Fibroblast of upper back skin (primary cell): Measurements from ENCODE around the gene NPM3.
"Not testable (repeated sequence)": the region's sequence is repeated elsewhere in the genome, so short reads cannot be mapped to it uniquely, and the experiment has no call there.

Experiments used
- DNase-seq: peaks from one replicate; pipeline ENCODE4 v3.0.0-alpha.2; 2013

NPM3 gene

DNA sequence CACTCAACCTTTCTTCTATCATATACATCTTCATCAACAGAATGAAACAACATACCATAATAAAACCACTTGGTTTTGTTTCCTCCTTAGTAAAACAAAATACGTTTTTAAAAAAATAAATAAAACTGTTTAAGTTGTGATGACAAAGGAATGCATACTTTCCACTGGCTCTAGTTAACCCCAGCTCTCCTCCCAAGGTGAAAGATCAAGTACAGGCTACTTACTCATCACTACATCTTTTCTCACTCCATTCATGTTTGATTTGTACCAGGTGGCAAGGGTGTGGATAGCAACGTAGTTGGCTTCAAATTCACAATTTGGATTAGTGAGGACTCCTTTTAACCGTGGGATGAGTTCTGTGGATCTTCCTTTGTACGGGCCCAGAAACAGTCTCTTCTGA, 20.3 kb upstream of the NPM3 start:
- DNase-seq, result no peak

DNA sequence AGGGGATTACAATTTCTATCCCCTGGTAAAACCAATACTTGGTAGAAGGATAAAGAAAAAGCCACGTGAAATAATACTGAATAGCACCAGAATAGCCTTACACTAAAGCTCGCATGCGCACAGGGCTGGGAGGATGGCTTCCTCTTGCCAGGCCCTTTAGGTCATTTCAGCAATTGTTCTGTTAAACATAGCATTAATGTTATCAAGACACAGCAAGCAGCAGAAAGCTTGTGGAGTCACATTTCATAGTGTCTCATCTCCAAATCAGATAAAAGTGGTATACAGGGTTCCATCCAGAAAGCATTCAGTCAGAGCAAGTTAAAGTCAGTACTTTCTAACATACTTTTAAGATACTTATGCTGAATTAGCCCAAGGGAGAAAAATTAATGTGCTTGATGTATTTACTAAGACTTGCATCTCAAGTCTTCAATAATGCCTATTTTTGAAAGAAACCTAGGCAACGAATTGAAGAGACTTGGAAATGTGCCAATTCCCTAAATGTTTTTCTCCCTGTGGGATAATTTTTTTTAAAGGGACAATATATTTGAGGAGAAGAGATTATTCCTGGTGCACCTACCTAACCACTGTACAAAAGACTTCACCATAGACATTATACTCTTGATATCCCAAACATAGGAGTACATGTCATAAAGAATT, 14.3 kb upstream of the NPM3 start:
- DNase-seq, result no peak

DNA sequence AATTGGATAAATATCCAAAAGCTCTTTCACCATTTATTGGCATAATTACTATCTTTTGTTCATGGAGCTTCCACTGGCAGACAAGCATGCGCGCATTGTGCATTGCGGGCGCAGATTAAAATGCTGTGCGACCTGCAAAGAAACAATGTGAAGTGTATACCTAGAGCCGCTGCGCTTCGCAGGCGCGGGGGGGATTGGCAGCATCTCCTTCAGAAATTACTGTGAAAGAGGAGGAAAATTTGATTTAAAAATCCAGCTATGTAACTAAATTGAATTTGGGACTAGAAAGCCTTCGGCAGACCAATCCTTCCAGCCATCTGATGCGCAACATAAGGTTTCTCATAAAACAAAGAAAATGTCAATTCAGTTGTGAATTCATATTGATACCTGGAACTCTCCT, 10.3 kb upstream of the NPM3 start:
- no peak for DNase-seq

DNA sequence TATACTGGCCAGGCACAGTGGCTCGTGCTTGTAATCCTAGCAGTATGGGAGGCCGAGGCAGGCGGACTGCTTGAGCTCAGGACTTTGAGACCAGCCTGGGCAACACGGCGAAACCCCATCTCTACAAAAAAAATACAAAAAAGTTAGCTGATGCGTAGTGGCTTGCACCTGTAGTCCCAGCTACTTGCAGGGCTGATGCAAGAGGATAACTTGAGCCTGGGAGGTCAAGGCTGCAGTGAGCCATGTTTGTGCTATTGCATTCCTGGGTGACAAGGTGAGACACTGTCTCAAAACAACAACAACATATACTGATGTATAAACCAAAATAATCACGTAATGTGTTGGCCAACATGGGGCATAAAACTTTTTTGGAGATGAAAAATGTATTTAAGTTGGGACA, 6.4 kb upstream of the NPM3 start:
- DNase-seq, result no peak

DNA sequence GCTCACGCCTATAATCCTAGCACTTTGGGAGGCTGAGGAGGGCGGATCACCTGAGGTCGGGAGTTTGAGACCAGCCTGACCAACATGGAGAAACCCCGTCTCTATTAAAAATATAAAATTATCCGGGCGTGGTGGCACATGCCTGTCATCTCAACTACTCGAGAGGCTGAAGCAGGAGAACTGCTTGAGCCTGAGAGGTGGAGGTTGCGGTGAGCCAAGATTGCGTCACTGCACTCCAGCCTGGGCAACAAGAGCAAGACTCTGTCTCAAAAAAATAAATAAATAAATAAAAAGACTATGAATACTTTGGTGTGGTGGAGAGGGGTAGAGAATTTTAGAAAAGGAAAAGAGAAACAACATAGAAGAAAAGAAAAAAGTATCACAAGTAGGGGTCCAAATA, 6.0 kb upstream of the NPM3 start:
- DNase-seq, result not testable (repeated sequence)

DNA sequence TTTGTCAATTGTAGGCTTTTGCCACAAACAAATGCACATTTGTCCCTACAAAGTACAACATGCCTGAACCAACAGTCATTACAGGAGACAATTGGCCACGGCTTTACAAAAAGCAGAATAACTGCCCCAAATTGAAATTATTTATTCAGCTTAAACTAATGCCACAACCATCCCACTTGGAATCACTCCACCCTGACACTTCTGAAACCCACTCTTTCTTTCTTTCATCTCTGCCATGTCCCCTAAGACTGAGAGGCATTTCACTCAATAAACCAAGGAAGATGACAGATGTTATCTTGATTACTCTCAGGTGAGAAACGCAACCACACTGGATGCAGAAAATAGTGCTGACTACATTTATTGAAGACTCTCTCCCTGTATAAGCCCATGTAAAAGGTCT, 2.6 kb upstream of the NPM3 start:
- DNase-seq, result no peak

DNA sequence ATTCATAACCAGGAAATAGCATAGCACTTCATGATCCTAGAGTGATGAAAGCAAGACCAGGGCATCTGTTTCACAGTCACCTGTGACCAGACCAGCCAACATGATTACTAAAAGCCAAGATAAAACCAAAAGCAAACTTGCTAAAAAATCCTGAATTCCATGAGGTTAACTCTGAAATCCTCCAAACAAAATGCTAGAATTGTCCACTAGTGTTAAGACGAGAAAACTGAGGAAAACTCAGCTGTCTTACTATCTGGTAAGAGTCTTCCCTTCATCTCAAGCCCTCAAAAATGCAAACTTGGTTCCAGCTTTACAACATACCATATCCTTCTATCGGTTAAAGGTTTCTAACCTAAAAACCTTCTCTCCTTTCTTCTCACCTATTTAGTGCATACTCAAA, 1.3 kb upstream of the NPM3 start:
- no peak for DNase-seq

DNA sequence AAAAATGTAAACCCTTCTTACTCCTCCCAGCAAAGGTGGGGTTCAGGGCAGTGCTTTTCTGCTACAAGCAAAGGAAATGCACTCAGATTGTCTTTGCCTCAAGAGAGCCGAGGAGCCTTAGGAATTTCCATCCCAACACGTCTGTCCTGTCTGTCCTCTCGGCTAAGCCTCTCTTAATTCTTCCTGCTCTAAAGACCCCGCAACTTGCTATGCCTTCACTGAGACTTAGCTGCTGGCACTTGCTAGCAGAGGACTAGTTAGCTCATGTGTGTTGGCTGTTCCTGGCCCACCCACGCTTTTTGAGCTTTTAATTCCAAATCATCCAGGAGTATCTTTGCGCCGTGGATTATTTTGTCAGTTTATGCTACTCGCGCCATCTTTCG, 481 bp upstream of the NPM3 start:
- peak; percentile 5 for DNase-seq

DNA sequence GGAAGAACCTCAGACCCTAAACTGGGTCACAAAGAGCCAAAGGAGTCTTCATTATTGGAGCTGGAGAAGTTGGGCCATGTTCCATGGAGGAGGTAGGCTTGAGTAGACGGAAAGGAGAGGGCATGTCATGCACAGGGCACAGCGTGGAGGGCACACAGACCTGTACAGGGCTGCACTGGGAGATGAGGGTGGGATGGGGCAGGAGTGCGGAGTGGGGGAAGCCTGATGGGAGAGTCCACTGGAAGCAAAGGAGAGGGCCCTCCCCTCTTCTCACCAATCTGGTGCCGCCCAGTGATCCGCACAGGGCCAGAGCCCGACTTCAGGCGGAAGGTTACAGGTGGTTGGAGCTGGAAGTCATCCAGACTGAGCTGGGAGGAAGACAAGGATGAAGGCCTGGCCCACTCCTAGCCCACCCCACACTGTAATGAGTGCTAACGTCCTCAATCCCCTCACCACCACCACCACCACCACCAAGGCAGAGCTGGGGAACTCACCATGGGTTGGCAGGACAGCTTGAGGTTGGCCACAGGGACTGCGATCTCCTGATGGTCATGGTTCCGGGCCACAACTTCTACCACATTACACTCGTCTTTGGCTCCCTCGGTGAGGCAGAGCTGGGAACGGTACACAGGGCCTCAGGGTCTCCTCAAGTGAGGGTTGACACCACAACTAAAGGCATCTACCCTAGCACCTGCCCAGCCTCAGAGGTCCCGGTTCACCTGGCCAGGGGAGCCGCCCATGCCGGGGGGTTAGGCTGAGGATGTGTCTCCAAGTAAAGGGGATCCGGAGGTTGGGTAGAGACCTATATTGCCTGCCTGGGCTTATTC, 1.0 kb downstream of the NPM3 start:
- DNase-seq, result no peak

DNA sequence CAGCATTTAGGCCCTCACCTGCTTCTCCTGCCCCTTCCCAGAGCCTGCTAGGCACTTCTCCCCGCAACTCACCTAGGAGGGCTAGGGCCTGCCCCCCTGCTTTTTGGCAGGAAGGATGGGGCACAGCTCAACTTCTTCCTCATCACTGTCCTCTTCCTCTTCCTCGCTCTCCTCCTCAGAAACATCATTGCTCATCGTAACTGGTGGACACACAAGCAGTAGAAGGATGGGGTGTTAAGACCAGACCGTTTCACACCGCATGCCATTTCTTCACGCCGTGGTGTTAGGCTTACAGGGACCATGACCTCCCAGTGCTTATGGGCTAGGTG, 1.6 kb downstream of the NPM3 start:
- no peak for DNase-seq

DNA sequence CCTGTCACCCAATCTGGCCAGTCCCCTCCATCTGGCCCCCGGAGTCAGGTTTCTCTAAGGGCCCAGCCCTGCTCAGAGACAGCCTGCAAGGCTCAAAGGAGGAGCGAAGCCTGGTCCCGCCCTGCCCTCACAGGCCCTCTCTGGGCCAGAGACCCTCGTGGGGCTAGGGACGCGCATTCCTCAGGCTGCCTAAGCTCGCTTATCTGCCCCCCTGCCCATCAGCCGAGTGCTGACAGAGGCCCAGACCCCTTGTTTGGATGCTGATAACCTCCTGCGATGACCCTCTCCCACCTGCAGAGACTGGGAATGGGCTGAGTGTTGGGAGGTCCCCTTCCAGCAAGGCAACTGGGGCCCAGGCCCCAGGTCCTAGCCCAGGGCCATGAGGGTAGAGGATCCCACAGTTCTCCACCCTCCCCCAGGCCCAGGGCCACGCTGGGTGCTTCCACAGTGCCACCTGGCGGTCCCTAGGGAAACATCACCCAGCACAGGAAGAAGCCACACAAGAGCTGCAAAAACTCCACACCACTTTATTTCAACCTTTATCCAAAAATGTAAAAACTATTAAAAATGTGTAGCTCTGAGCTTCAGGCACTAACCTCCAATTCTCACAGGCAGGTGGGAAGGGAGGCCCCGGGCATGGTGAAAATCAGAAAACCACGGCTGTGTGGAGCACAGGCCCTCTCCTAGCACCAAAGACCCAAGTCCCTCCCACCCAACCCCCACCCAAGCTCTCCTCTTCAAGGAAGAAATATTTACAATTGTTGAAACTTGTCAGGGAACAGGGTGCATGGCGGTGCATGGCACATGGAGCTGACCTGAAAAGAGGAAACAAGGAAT, 2.2 kb downstream of the NPM3 start:
- DNase-seq, result peak; percentile 57

DNA sequence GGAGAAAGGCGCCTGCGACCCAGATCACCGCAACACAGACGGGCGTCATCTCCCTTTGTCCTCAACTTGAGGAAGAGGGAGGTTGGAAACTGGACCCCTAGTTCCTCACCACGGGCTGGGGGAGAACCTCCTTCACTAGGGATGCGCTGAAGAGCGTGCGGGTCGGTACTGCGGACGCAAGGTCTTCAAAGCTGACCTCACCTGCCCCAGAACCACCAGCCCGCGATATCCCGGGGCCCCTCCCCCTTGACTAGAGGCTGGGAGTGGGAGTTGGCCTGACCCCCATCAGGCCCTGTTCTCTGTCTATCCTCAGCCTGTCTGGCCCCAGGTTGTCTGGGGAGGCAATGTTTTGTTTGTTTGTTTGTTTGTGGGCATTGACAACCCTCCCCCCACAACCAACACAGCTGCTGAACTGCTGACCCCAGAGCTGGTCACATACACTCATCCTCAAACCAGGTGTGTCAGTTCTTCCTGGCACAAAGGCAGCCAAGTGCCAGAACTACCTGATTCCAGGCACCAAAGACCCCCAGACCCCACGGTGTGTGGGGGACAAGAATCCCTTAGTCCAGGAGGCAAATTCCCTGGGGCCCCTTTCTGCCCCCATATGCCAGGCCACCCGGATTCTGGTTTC, 2.9 kb downstream of the NPM3 start:
- DNase-seq, result no peak

DNA sequence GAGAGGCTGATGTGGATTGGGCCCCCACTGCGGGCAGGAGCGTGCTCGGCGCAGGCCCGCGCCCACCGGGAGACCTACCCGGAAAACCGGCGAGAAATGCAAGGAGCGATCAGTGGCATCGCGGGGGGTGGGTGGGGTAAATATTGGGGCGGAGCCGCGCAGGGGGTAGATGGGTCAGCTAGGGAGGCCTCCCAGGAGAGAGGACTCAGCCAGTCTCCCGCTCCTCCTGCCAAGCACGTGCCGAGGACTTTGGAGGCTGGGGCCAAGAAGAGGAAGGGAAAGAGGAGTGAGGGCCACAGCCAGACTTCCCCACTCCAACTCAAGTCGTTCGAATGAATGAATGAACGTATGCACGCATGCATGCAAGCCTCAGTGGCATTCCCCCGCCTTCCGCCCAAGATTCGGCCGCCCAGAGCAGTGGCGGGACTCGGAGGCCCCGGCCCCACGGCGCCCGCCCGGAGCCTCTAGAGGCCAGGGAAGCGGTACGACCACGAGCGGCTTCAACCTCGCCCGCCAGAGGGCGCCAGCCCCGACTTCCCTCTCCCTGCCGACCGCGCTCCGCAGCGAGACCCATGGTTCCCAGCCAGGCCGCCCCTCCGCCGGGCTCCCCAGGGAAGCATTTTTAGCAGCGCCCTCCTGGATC, 3.6 kb downstream of the NPM3 start:
- DNase-seq, result peak; percentile 52

DNA sequence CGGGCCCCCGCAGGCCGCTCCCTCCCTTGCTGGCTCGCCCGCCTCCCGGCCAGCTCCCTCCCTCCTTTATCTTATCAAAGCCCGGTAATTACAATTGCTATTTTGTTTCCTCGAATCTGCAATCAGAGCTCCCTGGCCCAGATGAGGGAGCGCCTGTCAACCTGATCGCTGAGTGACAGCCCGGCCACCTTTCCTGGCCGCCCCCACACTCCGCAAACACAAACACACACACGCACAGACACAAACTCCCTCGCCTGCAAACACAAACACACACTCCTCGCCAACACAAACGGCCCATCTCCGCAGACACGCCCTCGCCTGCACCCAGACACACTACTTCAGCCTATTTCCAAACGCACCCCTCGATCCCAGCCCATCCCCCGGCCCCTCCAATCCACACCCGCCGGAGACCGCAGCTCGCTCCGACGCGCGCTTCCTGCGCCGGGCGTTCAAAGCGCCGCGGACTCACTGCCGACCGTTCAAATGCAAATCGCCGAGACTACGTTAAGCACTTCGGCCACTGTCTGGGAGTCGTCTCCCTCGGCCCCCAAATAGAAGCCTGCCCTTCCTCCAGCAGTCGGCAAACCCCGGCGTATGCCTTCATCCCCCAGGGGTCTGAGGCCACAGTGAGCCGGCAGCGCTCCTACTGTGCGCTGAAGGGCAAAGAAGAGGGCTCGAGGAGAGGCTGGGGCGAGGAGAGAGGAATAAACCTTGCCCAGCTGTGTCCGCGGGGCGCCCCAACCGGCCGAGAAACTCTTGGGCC, 4.3 kb downstream of the NPM3 start:
- DNase-seq, result peak; percentile 5

DNA sequence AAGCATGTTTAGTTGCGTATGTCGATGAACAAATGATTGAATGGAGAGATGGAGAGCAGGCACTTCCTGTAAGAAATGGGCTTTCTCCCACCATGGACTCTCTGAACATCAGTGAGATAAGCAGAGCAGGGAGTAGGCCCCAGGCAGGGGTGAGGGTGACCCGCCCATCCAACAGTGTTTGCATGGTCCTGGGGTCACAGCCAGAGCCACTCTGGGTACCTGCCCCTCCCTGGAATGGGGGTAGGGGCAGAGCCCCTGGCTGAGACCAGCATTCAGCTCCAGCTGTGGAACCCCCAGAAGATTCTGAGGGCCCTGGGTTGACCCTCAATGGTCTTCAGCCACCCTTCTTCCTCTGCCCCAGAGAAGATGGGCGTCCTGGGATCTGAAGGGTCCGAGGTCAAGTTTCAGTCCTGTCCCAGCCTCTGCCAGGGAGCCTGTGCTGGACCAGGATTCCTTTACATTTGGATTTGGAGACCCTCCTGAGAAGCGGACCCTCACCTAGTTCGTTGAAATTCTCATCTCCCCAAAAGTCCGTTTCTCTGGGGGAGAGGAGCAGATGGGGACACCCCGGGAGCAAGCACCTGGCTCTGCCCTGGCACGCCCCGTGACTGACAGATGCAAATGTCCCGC, 5.0 kb downstream of the NPM3 start:
- DNase-seq, result no peak

DNA sequence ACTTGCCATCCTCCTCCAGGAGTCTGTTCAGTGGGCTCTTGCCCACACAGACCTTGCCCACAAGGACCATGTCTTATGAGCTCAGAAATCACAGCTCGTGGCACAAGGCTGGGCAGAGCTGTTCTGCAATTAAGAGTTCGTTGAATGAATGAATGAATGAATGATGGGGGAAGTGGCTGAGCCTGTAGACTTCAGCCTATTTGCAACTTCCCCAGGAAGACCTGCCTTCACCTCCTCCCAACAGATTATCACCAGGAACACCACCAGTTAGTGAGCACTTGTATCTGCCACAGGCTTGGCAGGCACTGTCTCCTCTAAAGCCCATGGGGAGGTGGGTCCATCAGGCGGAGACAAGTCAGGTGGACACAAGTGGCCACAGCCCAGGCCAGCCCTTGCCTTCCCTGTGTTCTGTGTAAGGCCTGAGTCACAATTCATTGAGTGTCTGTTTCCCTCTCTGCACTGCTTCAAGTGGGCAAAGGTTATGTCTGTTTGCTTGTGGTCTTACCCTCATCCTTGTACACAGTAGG, 5.6 kb downstream of the NPM3 start:
- DNase-seq, result no peak

DNA sequence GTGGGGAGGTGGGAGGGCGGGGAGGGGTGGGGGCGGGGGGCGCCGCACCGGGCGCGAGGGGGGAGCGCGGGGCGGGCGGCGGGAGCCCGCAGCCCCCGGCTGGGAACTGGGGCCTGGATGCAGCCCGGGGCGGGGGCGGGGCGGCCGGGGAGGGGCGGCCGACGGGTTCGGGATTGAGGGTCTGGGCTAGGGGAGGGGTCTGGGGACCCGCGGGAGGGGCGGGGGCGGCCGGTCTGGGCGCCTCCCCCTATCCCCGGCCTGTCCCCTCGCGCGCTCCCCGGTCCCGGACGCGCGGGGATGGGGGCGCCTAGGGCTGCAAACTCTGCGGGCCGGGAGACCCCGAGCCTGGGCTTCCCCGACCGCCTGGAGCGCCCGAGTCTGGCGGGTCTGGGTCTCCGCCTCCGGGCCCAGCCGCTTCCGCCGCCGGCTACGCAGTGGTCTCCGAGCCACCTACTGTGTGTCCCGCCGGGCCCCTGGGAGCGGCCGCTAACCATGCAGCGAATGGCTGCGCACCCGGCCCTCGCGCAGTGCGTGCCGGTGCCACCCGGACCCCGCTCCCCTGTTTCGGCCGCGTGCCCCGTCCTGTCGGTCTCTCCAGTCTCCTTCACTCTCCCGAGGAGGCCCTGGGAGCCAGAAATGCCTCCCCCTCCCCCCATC, 7.0 kb downstream of the NPM3 start:
- DNase-seq, result no peak

DNA sequence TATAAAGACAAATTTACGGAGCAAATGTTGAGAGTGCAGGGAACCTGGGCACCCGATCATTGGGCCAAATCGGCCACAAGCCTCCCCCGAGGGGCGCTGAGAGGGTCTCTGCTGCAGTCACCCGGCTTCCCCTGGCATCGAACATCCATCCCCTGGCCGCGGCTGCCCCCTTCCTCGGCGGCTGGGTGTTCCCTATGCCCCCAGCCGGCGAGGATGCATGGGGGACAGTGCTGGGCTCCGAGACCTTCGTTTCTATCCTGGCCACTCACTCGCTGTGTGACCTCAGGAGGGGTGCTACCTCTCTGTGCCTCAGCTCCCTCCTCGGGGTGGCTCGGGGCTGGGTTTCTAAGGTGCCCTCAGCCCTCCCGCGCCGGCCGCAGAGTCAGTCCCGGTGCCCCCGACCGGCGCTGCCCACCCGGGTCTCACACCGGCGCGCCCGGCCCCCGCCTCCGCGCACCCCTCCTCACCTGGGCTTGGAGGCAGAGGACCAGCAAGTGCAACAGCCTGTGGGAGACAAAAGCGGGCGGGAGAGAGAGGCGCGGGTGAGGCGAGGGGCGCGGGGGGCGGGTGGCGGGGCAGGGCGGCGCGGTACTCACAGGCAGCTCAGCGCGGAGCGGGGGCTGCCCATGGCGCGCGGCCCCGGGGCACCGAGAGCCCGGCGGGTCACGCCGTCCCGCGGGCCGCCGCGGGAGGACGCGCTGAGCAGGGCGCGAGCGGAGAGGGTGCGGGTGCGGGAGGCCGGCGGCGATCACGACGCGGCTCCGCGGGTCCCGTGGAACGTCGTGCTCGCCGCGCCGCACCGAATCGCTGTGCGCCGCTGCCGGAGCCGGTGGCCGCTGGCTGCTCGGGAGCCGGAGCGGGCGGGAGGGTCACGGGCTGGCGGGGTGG, 7.7 kb downstream of the NPM3 start, which contains the start of gene FGF8:
Gene FGF8 (minus strand): TSS at position 842 of the 888 bp plus-strand sequence. CDS start 214 bp downstream, at position 628.
- DNase-seq, result no peak

DNA sequence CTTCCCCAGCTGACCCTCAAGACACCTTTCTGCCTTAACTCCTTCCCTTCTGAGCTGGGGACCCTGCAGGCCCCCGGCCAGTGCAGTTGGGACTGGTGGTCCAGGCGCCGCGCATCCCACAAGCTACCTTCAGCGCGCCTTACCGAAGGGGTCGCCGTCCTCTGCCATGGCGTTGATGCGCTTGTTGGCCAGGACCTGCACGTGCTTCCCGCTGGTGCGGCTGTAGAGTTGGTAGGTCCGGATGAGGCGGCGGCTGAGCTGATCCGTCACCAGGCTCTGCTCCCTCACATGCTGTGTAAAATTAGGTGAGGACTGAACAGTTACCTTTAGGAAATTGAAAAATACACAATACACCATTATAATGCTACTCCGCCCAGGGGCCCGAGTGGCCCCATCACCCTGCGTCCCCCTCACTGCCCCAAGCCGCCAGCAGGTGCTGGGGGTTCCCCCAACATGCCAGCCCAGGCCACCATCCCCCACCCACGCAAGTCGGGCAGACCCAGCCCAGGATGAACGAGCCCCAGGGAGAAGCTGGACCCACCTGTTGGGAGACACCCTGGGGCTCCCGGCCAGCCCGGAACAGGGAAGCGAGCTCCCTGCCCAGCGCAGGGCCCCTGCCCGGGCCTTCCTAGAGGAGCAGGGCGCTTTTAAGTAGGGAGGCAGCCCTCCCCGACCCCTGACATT, 8.5 kb downstream of the NPM3 start:
- no peak for DNase-seq
